Erythroblast (primary cell): ENCODE data around the gene HIC1.

ENCODE experiments used
- GATA1 ChIP-seq: IDR thresholded peaks from 2 replicates; pipeline ENCODE4 v1.6.1; 2011; ENCODE audit warnings: low read depth, mild to moderate bottlenecking, control low read depth, low read length, moderate library complexity
- POLR2A ChIP-seq: IDR thresholded peaks from 2 replicates; pipeline ENCODE4 v1.6.1; 2011; ENCODE audit warnings: mild to moderate bottlenecking, low read length

GRCh38 chr17:2023692-2024571 lies 31.0 kb upstream of the HIC1 start:
- no peak for TF ChIP-seq POLR2A
- TF ChIP-seq GATA1 = no peak
